Right lobe of liver (tissue), 6 donors: ENCODE measurements around the gene PIGP. TPM values are rescaled to one million over a fixed set of nuclear protein-coding genes. Genes with fewer than 3 reads are reported as not detected.

Experiments
- ATAC-seq, 4 donors: fragments of 200-7000 bp; cut with Tn5 transposase; one replicate each; pipeline ENCODE4 v1.9.1; 2020; ENCODE audit warnings: mild to moderate bottlenecking in 4 of 4, moderate library complexity in 4 of 4
- DNase-seq, 3 donors: peaks; one replicate each; pipeline ENCODE4 v3.0.0-alpha.2; 2020
- H3K27ac ChIP-seq, 3 donors: fragments of 200-600 bp; one replicate each; pipeline ENCODE4 v1.8.0; 2022
- H3K27me3 ChIP-seq, 2 donors: fragments of 200-600 bp; one replicate each; pipeline ENCODE4 v1.8.0; 2022
- H3K36me3 ChIP-seq, 4 donors: fragments of 200-600 bp; sonication (generic) in 1 of 4; one replicate each; pipeline versions ENCODE4 v1.5.1 to v1.8.0; 2017 to 2022; ENCODE audit warnings: control low read depth in 1 of 4
- H3K4me1 ChIP-seq, 4 donors: fragments of 200-600 bp; sonication (generic) in 1 of 4; one replicate each; pipeline versions ENCODE4 v1.5.1 to v1.8.0; 2017 to 2022; ENCODE audit warnings: control low read depth in 1 of 4
- H3K4me3 ChIP-seq, 3 donors: fragments of 200-600 bp; one replicate each; pipeline ENCODE4 v1.8.0; 2022
- H3K9me3 ChIP-seq, 4 donors: fragments of 200-600 bp; sonication (generic) in 1 of 4; one replicate each; pipeline versions ENCODE4 v1.5.1 to v1.8.0; 2017 to 2022; ENCODE audit warnings: control low read depth in 1 of 4
- POLR2A ChIP-seq: fragments of 450-650 bp; IDR thresholded peaks from one replicate; pipeline ENCODE4 v1.6.1; 2017; ENCODE audit warnings: antibody characterized with exemption, mild to moderate bottlenecking
- WGBS: methylation state at CpG from one replicate; pipeline ENCODE4 v1.1.6; 2018; ENCODE audit warnings: low coverage, low lambda C conversion rate; ENCODE audit not compliant: insufficient coverage; ENCODE audit errors: missing lambda C conversion rate; 5-methylcytosine and 5-hydroxymethylcytosine counted together
- intact Hi-C, 2 donors: fragments of 100-400 bp; cut with DNase I; formaldehyde crosslinking; loops; one replicate each; pipeline versions ENCODE4 v1.11.2 to v1.14.1; 2022
- total RNA-seq, 6 experiments: library from RNA; depleted of rRNA in 2 of 6; stranded (reverse); fragments of >200 nt in 2 of 6; fragmentation: NEBNext Ultra II Directional in 3 of 6; extraction: Animal tissue kit (Norgen Biotek cat#: 25700) in 3 of 6; gene quantifications; one replicate each; pipeline versions ENCODE4 v1.1.0 to v1.2.4, GENCODE V29; 2016 to 2023
- TF ChIP-seq, protein P1 (sequence below), 4 donors: fragments of 200-600 bp in 3 of 4; fragments of 450-650 bp in 1 of 4; IDR thresholded peaks; one replicate each; pipeline versions ENCODE4 v1.5.1 to v1.8.0; 2016 to 2022; ENCODE audit warnings: antibody characterized with exemption in 4 of 4, mild to moderate bottlenecking in 2 of 4
- donor health status: DM: no; HTN: yes; CAD: no.
- donor health status: DM: no; HTN: no; CAD: no.
- donor health status: DM: no; HTN: no; CAD: no.
- donor health status: DM: no; HTN: yes; CAD: no.
- donor health status: DM: no; HTN: yes; CAD: no.

The PIGP gene
- total RNA-seq, 6 experiments from 2014 or later = 11.3 to 19.0 (median 17.3) TPM

DNA sequence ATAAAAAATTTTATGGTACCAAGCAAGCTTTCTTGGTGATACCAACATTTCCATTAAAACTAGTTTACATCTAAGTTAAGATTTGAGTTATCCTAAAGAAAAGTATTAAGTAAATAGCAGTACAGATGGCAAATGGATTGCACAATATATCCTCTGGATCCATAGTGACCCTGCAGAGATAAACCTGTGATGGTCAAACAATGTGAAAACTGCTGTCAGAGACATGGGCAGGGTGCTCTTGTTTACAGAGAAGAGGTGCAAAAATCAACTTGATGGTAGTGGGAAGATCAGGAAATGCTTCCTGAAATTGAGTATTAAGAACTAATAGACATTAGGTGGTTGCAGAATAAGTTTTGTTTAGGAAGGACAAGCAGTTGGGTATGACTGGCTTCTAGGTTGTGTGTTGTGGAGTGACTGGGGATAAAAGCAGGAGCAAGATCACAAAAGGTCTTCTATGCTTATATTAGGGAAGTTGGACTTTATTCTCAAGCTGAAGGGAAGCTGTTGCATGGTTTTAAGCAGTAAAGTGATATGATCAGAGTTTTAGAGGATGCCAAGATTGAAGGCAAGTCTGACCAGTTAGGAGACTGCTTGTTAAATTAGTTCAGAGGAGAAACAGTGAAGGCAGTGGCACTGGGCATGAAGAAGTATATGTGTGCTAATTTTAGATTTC, 10.1 kb upstream of the PIGP start:
- no peak for TF ChIP-seq POLR2A
- TF ChIP-seq, protein P1, sequence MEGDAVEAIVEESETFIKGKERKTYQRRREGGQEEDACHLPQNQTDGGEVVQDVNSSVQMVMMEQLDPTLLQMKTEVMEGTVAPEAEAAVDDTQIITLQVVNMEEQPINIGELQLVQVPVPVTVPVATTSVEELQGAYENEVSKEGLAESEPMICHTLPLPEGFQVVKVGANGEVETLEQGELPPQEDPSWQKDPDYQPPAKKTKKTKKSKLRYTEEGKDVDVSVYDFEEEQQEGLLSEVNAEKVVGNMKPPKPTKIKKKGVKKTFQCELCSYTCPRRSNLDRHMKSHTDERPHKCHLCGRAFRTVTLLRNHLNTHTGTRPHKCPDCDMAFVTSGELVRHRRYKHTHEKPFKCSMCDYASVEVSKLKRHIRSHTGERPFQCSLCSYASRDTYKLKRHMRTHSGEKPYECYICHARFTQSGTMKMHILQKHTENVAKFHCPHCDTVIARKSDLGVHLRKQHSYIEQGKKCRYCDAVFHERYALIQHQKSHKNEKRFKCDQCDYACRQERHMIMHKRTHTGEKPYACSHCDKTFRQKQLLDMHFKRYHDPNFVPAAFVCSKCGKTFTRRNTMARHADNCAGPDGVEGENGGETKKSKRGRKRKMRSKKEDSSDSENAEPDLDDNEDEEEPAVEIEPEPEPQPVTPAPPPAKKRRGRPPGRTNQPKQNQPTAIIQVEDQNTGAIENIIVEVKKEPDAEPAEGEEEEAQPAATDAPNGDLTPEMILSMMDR (IDR thresholded peaks at IDR 0.05) = no peak
- intact Hi-C loops = no loop called here
- H3K27me3 ChIP-seq = no peaks in the 10 kb centered on the region
- no peak for DNase-seq
- peak; percentile 84 to 92 (median 86) for ATAC-seq
- no peak overlapping the region for H3K27ac ChIP-seq
- no peaks in the 10 kb centered on the region for H3K9me3 ChIP-seq
- H3K36me3 ChIP-seq = no peaks in the 10 kb centered on the region
- peaks cover 0 to 19% (median 6%) of the 10 kb centered on the region in 4 donors for H3K4me1 ChIP-seq
- H3K4me3 ChIP-seq = no peak overlapping the region

DNA sequence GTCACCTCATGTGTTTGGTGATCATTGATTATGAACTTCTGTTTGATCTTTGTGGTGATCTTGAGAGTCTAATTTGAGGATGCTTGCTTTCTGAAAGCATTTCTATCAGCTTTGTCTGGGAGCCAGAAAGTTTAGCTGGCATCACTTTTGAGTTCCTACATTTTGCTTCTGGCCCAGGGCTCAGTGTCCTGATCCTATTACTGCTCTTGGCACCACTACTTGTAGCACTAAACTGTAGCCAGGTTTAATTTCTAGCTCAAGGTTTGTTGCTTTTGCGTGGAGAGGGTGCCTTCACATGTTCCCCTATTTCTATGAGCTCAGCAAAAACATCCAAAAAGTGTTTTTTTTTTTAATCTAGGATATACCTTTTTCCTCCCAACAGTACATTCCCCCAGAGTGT, 9.5 kb upstream of the PIGP start:
- H3K27me3 ChIP-seq = no peaks in the 10 kb centered on the region
- DNase-seq (no peak), ATAC-seq (peak in 3 of 4 donors; percentile 8 to 35 (median 27))
- H3K9me3 ChIP-seq = no peaks in the 10 kb centered on the region
- WGBS = 0% methylated on average over 1 of the region's 1 CpG
- TF ChIP-seq, protein P1 (IDR thresholded peaks at IDR 0.05) = no peak
- no peak for TF ChIP-seq POLR2A
- H3K4me1 ChIP-seq = peaks cover 0 to 19% (median 6%) of the 10 kb centered on the region in 4 donors
- intact Hi-C loops = no loop called here
- no peaks in the 10 kb centered on the region for H3K36me3 ChIP-seq
- H3K27ac ChIP-seq = no peak overlapping the region
- H3K4me3 ChIP-seq = no peak overlapping the region

DNA sequence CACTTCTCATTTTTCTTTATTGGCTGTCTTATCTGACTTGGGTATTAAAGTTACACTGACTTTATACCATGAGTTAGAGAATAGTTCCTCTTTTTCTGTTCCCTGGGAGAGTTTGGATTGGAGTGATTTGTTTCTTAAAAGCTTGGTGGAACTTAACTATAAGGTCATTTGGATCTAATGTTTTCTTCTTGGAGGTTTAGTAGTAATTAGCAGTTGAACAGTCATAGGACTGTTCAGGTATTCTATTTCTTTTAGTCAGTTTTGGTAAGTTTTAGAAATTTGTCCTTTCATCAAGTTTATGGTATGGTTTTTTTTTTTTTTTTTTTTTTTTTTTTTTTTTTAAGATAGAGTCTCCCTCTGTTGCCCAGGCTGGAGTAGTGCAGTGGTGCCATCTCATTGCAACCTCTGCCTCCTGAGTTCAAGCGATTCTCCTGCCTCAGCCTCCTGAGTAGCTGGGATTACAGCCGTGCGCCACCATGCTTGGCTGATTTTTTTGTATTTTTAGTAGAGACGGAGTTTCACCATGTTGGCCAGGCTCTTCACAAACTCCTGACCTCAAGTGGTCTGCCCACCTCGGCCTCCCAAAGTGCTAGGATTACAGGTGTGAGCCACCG, 6.4 kb upstream of the PIGP start:
- no peaks in the 10 kb centered on the region for H3K36me3 ChIP-seq
- no peaks in the 10 kb centered on the region for H3K27me3 ChIP-seq
- ATAC-seq (peak in 3 of 4 donors; percentile 27 to 61 (median 30)), DNase-seq (no peak)
- no peak overlapping the region for H3K4me3 ChIP-seq
- no peak overlapping the region for H3K27ac ChIP-seq
- H3K9me3 ChIP-seq = no peaks in the 10 kb centered on the region
- WGBS = 83% methylated on average over 3 of the region's 6 CpGs
- intact Hi-C loops = no loop called here
- H3K4me1 ChIP-seq = peaks cover 0 to 29% (median 6%) of the 10 kb centered on the region in 4 donors
- TF ChIP-seq, protein P1 (IDR thresholded peaks at IDR 0.05) = peak in 2 of 4 donors; percentile 16 to 44
- TF ChIP-seq POLR2A = no peak

DNA sequence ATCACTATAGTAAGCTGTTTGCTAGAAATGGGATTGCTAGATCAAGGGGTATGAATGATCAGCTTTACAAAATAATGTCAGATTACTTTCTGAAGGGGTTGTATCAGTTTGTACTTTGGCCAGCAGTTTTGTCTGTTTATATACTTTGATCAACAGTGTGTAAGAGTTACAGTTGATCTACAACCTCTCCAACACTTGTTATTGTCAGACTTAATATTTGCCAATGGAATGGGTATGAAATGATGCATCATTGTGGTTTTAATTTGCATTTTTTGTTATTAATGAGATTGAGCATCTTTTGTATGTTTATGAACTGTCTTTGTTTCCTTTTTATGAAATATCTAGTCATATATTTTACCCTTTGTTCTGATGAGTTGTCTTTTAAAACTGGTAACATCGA, 4.5 kb upstream of the PIGP start:
- H3K4me1 ChIP-seq = peaks cover 0 to 15% (median 0%) of the 10 kb centered on the region in 4 donors
- no peaks in the 10 kb centered on the region for H3K27me3 ChIP-seq
- no peaks in the 10 kb centered on the region for H3K36me3 ChIP-seq
- DNase-seq (no peak), ATAC-seq (no peak)
- no peaks in the 10 kb centered on the region for H3K9me3 ChIP-seq
- intact Hi-C loops = no loop called here
- H3K4me3 ChIP-seq = no peak overlapping the region
- no peak overlapping the region for H3K27ac ChIP-seq
- WGBS = 89% methylated on average over 1 of the region's 1 CpG
- TF ChIP-seq, protein P1 (IDR thresholded peaks at IDR 0.05) = no peak
- no peak for TF ChIP-seq POLR2A
